Urinary bladder (tissue), 4 donors: ENCODE results near the gene OSTM1. TPM values are rescaled to one million over a fixed set of nuclear protein-coding genes. Genes with fewer than 3 reads are reported as not detected.
"Not testable (repeated sequence)": the region's sequence is repeated elsewhere in the genome, so short reads cannot be mapped to it uniquely, and the experiment has no call there.

ENCODE experiments used
- DNase-seq: peaks from one replicate; pipeline ENCODE4 v3.0.0-alpha.2; 2015; ENCODE audit errors: extremely low spot score
- H3K27ac ChIP-seq: one replicate; pipeline ENCODE4 v1.5.1; 2013; ENCODE audit warnings: low read depth, mild to moderate bottlenecking, moderate library complexity
- H3K36me3 ChIP-seq: one replicate; pipeline ENCODE4 v1.6.1; 2013; ENCODE audit warnings: mild to moderate bottlenecking, moderate library complexity; ENCODE audit not compliant: insufficient read depth
- H3K4me1 ChIP-seq: one replicate; pipeline ENCODE4 v1.6.1; 2013; ENCODE audit warnings: mild to moderate bottlenecking, moderate library complexity; ENCODE audit not compliant: insufficient read depth
- H3K4me3 ChIP-seq: one replicate; pipeline ENCODE4 v1.5.1; 2013; ENCODE audit warnings: low read depth, low read length
- WGBS: extraction: QIAGEN DNeasy Blood & Tissue Kit; methylation state at CpG from one replicate; pipeline ENCODE4 v1.1.7; 2013; 5-methylcytosine and 5-hydroxymethylcytosine counted together
- polyA plus RNA-seq: library from polyadenylated mRNA; stranded (reverse); fragments of 200-250 nt; gene quantifications from one replicate; pipeline ENCODE4 v1.2.3, GENCODE V29; 2013
- total RNA-seq: library from RNA; depleted of rRNA; stranded (reverse); fragments of >200 nt; gene quantifications from one replicate; pipeline ENCODE4 v1.2.3, GENCODE V29; 2014
- donor health status: healthy with polysubstance abuse.
- donor health status: healthy.

The OSTM1 gene
- total and polyA plus RNA-seq, 2 donors, result 36.0 to 37.0 TPM

DNA sequence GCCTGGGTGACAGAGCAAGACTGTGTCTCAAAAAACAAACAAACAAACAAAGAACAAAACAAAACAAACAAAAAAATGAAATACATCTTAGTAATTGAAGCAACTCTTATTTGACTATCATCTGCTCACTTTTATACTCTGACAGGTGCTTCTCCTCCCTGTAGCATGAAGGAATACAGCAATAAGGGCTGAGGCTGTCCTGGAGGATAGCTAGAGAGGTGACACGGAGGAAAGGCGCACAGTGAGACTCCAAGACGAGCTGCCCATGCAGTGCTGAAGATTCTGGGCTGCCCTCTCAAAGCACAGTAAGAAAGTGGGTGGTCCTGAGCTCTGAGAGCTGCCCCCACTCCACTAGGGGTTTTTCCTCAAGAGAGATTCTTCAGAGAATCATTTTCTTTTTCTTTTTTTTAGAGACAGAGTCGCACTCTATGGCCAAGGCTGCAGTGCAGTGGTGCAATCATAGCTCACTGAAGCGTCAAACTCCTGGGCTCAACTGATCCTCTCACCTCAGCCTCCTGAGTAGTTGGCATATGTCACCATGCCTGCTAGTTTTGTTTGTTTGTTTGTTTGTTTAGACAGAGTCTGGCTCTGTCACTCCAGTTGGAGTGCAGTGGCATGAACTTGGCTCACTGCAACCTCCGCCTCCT lies 50.0 kb downstream of the OSTM1 start:
- no peaks in the 10 kb centered on the region for H3K36me3 ChIP-seq
- no peak overlapping the region for H3K4me3 ChIP-seq
- H3K4me1 ChIP-seq, result no peaks in the 10 kb centered on the region
- 89% methylated on average over 6 of the region's 6 CpGs for WGBS
- no peak overlapping the region for H3K27ac ChIP-seq
- DNase-seq, result no peak

DNA sequence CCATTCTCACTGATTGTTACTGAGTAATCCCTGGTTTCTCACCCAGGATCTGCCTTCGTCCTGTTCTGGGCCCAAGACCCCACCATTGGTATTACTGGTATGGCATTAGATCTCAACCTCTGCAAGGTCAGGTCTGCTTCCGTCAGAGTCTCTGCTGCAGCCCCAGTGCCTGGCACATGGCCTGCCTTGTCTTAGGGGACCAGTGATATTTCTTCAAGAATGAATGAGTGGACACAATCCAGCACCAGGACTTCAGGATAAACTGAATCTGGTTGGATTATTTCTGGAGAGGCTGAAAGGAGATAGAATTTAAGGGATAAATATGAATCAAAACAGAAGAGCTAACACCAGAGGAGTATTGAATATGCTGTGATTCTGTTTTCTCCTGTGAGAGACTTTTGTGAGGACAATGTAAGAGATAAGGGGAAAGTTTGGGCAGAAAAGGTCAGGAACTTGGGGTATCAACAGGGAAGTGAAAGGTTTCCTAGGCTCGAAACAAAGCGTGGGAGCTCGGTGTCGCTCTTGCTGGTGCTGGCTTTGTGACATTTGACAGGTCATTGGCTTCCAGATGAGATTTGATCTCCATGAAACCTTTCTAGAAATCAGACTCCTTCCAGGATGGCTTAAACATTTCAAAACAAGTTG lies 53.9 kb downstream of the OSTM1 start:
- 76% methylated on average over 6 of the region's 6 CpGs for WGBS
- no peak overlapping the region for H3K27ac ChIP-seq
- no peaks in the 10 kb centered on the region for H3K36me3 ChIP-seq

DNA sequence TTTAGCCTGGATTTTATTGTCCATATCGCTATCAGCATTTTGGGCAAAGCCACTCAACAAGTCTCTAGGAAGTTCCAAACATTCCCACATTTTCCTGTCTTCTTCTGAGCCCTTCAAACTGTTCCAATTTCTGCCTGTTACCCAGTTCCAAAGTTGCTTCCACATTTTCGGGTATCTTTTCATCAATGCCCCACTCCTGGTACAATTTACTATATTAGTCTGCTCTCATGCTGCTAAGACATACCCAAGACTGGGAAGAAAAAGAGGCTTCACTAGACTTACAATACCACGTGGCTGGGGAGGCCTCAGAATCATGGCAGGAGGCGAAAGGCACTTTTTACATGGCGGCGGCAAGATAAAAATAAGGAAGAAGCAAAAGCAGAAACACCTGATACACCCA lies 58.3 kb downstream of the OSTM1 start:
- DNase-seq, H3K36me3 ChIP-seq, H3K27ac ChIP-seq, H3K4me1 ChIP-seq, H3K4me3 ChIP-seq: not testable (repeated sequence)
- WGBS, result 91% methylated on average over 6 of the region's 6 CpGs

More for the DNA sequence above, 53.9 kb downstream of the OSTM1 start:
- DNase-seq, result no peak
- Histone ChIP-seq H3K4me3 (no peak overlapping the region), H3K4me1 (no peaks in the 10 kb centered on the region)

- WGBS, result 75% methylated on average over 6 of the region's 6 CpGs
- H3K4me3 ChIP-seq, result no peak overlapping the region
- no peak overlapping the region for H3K27ac ChIP-seq
- DNase-seq, result no peak
- no peaks in the 10 kb centered on the region for H3K36me3 ChIP-seq
- H3K4me1 ChIP-seq, result no peaks in the 10 kb centered on the region
Measured at GRCh38 chr6:108013787-108014439, 60.6 kb downstream of the OSTM1 start.

DNA sequence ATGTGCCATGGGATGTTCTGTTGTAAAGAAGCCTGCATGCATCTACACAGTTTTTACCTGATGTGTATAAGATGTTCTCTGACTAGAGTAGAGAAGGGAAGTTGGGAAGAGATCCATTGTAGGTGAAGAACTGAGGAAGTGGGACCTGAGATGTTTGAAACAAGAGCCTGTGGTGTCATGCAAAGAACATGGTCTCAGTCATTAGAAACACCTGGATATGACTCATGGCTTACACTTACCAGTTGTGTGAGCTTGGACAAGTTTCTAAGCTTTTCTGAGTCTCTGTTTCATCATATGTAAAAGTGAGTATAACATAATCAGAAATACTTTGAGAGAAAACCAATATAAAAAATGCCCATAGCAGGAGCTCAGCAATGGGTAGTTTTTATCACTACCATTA lies 64.6 kb downstream of the OSTM1 start:
- H3K27ac ChIP-seq, result no peak overlapping the region
- no peak for DNase-seq
- no peaks in the 10 kb centered on the region for H3K4me1 ChIP-seq
- H3K36me3 ChIP-seq, result no peaks in the 10 kb centered on the region
- no peak overlapping the region for H3K4me3 ChIP-seq

- H3K4me1 ChIP-seq, H3K27ac ChIP-seq, DNase-seq, H3K4me3 ChIP-seq, H3K36me3 ChIP-seq: not testable (repeated sequence)
- WGBS, result 95% methylated on average over 1 of the region's 1 CpG
Measured at GRCh38 chr6:108009258-108009657, 65.3 kb downstream of the OSTM1 start.

DNA sequence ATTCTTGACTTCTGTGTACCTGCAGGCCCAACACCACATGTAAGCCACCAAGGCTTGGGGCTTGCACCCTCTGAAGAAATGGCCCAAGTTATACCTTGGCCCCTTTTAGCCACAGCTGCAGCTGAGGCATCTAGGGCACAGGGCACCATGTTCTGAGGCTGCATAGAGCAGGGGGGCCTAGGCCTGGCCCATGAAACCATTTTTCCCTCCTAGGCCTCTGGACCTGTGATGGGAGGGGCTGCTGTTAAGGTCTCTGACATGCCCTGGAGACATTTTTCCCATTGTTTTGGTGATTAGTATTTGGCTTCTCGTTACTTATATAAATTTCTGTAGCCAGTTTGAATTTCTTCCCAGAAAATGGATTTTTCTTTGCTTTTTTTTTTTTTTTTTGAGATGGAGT lies 66.2 kb downstream of the OSTM1 start:
- Histone ChIP-seq H3K27ac (no peak overlapping the region), H3K4me1 (no peaks in the 10 kb centered on the region), H3K4me3 (no peak overlapping the region), H3K36me3 (no peaks in the 10 kb centered on the region)
- 58% methylated on average over 1 of the region's 1 CpG for WGBS
- DNase-seq, result no peak

GRCh38 chr6:108005961-108006360 lies 68.6 kb downstream of the OSTM1 start:
- DNase-seq, result no peak
- Histone ChIP-seq H3K4me3 (no peak overlapping the region), H3K36me3 (no peaks in the 10 kb centered on the region), H3K27ac (no peak overlapping the region), H3K4me1 (no peaks in the 10 kb centered on the region)
- 74% methylated on average over 3 of the region's 3 CpGs for WGBS

DNA sequence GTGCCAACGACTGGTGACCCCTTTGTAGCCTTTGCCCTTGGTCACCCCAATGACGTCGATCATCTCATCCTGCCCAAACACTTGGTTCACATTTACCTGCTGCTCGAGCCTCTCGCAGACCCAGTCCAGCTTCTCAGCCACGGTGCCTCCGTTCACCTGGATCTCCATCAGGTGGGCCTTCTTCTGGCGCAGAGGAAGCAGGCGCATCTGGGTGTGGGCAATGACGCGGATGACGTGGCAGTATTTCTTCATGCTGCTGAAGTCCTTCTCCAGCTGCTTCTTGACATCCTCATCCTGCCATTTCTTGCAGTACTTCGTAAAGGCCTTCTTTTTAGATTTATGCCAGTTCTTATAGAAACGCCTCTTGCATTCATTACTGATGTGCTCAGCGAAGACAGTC lies 69.7 kb downstream of the OSTM1 start:
- Histone ChIP-seq H3K4me3 (no peak overlapping the region), H3K27ac (no peak overlapping the region), H3K36me3 (no peaks in the 10 kb centered on the region), H3K4me1 (no peaks in the 10 kb centered on the region)
- DNase-seq, result no peak
- WGBS, result 97% methylated on average over 15 of the region's 15 CpGs

DNA sequence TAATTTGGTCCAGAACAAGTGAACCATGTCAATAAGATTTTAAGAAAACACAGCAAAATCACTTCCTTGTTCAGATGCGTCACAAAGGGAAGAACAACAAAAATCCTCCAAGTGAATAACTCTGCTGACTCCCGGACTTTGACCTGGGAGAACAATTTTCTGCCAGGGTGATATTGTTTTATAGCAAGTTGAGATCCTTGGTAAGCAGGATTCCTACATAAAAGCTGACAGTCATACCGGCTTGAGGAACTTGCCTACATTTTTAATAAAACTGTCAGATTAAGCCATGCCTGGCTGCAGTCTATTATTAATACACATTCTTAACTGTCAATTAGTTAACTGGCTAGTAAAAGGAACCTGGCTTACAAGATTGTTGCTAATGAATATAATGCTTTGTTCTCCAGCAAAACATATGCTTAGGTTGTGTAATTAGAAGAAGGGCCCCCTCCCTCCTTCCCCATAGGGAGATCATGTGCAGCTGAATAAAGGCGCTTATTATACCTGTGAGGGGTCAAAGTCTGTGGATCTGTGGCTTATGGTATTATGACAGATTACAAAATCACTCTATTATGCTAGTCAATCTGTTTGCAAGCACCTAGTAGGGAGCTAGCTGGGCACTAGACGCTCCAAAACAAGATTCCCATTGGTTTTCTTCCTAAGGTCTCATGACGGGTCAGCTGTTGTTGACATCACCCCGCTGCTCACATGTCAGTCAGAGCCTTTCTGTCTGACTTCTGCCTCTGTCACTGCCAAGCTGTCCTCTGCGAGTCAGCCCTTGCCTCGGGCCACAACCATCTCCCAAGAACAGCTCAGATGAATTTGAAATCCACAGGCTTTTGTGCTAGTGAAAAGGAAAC lies 71.9 kb downstream of the OSTM1 start:
- Histone ChIP-seq H3K4me1 (no peaks in the 10 kb centered on the region), H3K27ac (no peak overlapping the region), H3K36me3 (no peaks in the 10 kb centered on the region), H3K4me3 (no peak overlapping the region)
- no peak for DNase-seq
- WGBS, result 50% methylated on average over 9 of the region's 9 CpGs

GRCh38 chr6:108001696-108002231 lies 72.8 kb downstream of the OSTM1 start:
- WGBS, result 77% methylated on average over 7 of the region's 7 CpGs

GRCh38 chr6:108000259-108000658 lies 74.3 kb downstream of the OSTM1 start:
- H3K27ac ChIP-seq, DNase-seq, H3K4me3 ChIP-seq, H3K36me3 ChIP-seq, H3K4me1 ChIP-seq: not testable (repeated sequence)
- WGBS, result 88% methylated on average over 5 of the region's 5 CpGs

More at GRCh38 chr6:108001696-108002231, 72.8 kb downstream of the OSTM1 start:
- H3K4me1 ChIP-seq, result no peaks in the 10 kb centered on the region
- DNase-seq, result no peak
- H3K27ac ChIP-seq, result no peak overlapping the region
- H3K36me3 ChIP-seq, result no peaks in the 10 kb centered on the region
- H3K4me3 ChIP-seq, result no peak overlapping the region

- no peaks in the 10 kb centered on the region for H3K4me1 ChIP-seq
- no peak for DNase-seq
- H3K4me3 ChIP-seq, result no peak overlapping the region
- H3K27ac ChIP-seq, result no peak overlapping the region
- no peaks in the 10 kb centered on the region for H3K36me3 ChIP-seq
Measured at GRCh38 chr6:107999341-107999740, 75.2 kb downstream of the OSTM1 start.
